ENCODE measurements around the gene GRB10.

The GRB10 gene

DNA sequence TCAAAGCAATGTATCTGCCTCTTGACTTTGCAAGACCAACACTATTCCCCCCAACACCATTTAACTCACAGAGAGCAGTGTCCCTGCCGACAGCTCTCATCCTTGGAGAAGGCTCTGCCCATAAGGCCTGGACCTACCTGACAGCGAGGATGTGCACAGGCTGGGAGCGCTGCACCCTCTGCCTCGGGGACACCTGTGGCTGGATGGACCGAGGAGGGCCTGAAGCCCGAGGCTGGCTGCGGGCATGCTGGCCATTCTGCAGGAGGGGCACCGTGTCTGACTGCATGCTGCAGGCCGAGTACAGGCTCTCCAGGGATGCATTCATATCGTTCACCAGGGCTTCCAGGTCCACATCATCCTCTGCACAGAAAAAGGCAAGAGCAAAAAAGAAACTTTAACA lies 108.4 kb downstream of the GRB10 start:
- no peak for ATAC-seq
- TF ChIP-seq OSR1 (CRISPR knock-in tag; IDR thresholded peaks at IDR 0.05) (no peak), ZFP3 (CRISPR knock-in tag; IDR thresholded peaks at IDR 0.05) (no peak), ESRRG (CRISPR knock-in tag; IDR thresholded peaks at IDR 0.05) (no peak), ARNTL (CRISPR knock-in tag; IDR thresholded peaks at IDR 0.05; ENCODE audit: borderline replicate concordance, low read depth) (no peak), GLIS3 (CRISPR knock-in tag; IDR thresholded peaks at IDR 0.05) (no peak), TCF4 (CRISPR knock-in tag; IDR thresholded peaks at IDR 0.05; ENCODE audit: borderline replicate concordance) (no peak), SNAI2 (CRISPR knock-in tag; IDR thresholded peaks at IDR 0.05) (no peak), ZNF70 (CRISPR knock-in tag; IDR thresholded peaks at IDR 0.05) (no peak), TOX (CRISPR knock-in tag; IDR thresholded peaks at IDR 0.05; ENCODE audit: borderline replicate concordance) (no peak), ZFP30 (CRISPR knock-in tag; IDR thresholded peaks at IDR 0.05) (no peak), ZC3H10 (CRISPR knock-in tag; IDR thresholded peaks at IDR 0.05) (no peak), ZNF8 (CRISPR knock-in tag; IDR thresholded peaks at IDR 0.05) (no peak), ZNF565 (CRISPR knock-in tag; conservative IDR thresholded peaks at IDR 0.05; ENCODE audit: low read depth) (no peak), RARB (CRISPR knock-in tag; IDR thresholded peaks at IDR 0.05) (no peak)
- TF ChIP-seq, protein P1, sequence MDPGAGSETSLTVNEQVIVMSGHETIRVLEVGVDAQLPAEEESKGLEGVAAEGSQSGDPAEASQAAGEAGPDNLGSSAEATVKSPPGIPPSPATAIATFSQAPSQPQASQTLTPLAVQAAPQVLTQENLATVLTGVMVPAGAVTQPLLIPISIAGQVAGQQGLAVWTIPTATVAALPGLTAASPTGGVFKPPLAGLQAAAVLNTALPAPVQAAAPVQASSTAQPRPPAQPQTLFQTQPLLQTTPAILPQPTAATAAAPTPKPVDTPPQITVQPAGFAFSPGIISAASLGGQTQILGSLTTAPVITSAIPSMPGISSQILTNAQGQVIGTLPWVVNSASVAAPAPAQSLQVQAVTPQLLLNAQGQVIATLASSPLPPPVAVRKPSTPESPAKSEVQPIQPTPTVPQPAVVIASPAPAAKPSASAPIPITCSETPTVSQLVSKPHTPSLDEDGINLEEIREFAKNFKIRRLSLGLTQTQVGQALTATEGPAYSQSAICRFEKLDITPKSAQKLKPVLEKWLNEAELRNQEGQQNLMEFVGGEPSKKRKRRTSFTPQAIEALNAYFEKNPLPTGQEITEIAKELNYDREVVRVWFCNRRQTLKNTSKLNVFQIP (CRISPR knock-in tag; IDR thresholded peaks at IDR 0.05; ENCODE audit: borderline replicate concordance, low read depth): no peak

DNA sequence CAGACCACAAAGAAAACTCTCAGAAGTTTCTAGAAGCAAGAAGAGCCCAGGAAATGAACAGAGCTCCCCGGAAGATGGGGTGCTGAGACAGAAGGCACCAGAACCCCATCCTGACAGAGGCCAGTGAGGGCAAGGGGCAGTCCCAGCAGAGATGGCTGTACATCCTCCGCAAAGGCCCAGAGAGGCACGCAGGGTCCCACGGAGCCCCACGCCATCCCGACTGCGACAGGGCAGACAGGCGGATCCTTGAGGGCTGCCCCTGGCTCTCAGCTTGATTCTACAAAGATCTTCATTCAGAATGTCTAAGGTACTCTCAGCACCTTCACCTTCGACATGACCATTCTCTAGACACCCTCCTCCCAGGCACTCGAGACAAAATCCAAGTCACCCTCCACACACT lies 109.6 kb downstream of the GRB10 start:
- TF ChIP-seq RARB (CRISPR knock-in tag; IDR thresholded peaks at IDR 0.05): no peak
- TF ChIP-seq, protein P2, sequence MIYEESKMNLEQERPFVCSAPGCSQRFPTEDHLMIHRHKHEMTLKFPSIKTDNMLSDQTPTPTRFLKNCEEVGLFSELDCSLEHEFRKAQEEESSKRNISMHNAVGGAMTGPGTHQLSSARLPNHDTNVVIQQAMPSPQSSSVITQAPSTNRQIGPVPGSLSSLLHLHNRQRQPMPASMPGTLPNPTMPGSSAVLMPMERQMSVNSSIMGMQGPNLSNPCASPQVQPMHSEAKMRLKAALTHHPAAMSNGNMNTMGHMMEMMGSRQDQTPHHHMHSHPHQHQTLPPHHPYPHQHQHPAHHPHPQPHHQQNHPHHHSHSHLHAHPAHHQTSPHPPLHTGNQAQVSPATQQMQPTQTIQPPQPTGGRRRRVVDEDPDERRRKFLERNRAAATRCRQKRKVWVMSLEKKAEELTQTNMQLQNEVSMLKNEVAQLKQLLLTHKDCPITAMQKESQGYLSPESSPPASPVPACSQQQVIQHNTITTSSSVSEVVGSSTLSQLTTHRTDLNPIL (CRISPR knock-in tag; IDR thresholded peaks at IDR 0.05; ENCODE audit: low read depth): no peak
- no peak for TF ChIP-seq TCF4 (CRISPR knock-in tag; IDR thresholded peaks at IDR 0.05; ENCODE audit: borderline replicate concordance)
- no peak for TF ChIP-seq ZC3H10 (CRISPR knock-in tag; IDR thresholded peaks at IDR 0.05)
- no peak for TF ChIP-seq ESRRG (CRISPR knock-in tag; IDR thresholded peaks at IDR 0.05)
- TF ChIP-seq ZNF565 (CRISPR knock-in tag; conservative IDR thresholded peaks at IDR 0.05; ENCODE audit: low read depth): no peak
- TF ChIP-seq, protein P1 (CRISPR knock-in tag; IDR thresholded peaks at IDR 0.05; ENCODE audit: borderline replicate concordance, low read depth): no peak
- ATAC-seq: no peak

DNA sequence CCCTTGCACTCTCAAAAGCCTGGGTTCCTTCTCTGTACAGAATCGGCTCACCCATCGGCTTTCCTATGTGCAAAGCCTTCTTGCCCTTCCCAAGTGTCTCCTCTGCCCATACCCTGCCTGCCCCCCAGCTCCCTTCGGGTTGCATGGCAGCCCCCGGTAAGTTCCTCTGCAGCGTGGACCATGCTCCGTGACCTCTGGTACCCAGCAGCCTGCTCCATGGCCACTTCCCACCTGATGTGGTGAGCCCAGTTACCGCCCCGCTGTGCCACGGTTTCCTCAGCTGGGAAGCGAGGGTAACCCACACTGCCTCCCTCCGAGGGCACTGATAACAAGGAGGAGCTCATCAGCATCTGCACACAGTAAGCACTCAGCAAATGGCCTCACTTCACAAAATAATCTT lies 110.7 kb downstream of the GRB10 start:
- no peak for ATAC-seq
- TF ChIP-seq, protein P2 (CRISPR knock-in tag; IDR thresholded peaks at IDR 0.05; ENCODE audit: low read depth): no peak
- no peak for TF ChIP-seq ISL1 (CRISPR knock-in tag; IDR thresholded peaks at IDR 0.05)
- no peak for TF ChIP-seq PPARA (CRISPR knock-in tag; IDR thresholded peaks at IDR 0.05; ENCODE audit: borderline replicate concordance)
- no peak for TF ChIP-seq GLIS3 (CRISPR knock-in tag; IDR thresholded peaks at IDR 0.05)
- TF ChIP-seq, protein P3, sequence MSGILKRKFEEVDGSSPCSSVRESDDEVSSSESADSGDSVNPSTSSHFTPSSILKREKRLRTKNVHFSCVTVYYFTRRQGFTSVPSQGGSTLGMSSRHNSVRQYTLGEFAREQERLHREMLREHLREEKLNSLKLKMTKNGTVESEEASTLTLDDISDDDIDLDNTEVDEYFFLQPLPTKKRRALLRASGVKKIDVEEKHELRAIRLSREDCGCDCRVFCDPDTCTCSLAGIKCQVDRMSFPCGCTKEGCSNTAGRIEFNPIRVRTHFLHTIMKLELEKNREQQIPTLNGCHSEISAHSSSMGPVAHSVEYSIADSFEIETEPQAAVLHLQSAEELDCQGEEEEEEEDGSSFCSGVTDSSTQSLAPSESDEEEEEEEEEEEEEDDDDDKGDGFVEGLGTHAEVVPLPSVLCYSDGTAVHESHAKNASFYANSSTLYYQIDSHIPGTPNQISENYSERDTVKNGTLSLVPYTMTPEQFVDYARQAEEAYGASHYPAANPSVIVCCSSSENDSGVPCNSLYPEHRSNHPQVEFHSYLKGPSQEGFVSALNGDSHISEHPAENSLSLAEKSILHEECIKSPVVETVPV (CRISPR knock-in tag; IDR thresholded peaks at IDR 0.05): no peak
- no peak for TF ChIP-seq SNAI2 (CRISPR knock-in tag; IDR thresholded peaks at IDR 0.05)
- no peak for TF ChIP-seq TCF4 (CRISPR knock-in tag; IDR thresholded peaks at IDR 0.05; ENCODE audit: borderline replicate concordance)
- no peak for TF ChIP-seq TOX (CRISPR knock-in tag; IDR thresholded peaks at IDR 0.05; ENCODE audit: borderline replicate concordance)
- TF ChIP-seq ZFP3 (CRISPR knock-in tag; IDR thresholded peaks at IDR 0.05): no peak
- TF ChIP-seq ZNF8 (CRISPR knock-in tag; IDR thresholded peaks at IDR 0.05): no peak
- TF ChIP-seq ARNTL (CRISPR knock-in tag; IDR thresholded peaks at IDR 0.05; ENCODE audit: borderline replicate concordance, low read depth): no peak
- no peak for TF ChIP-seq ZFP30 (CRISPR knock-in tag; IDR thresholded peaks at IDR 0.05)
- TF ChIP-seq, protein P4, sequence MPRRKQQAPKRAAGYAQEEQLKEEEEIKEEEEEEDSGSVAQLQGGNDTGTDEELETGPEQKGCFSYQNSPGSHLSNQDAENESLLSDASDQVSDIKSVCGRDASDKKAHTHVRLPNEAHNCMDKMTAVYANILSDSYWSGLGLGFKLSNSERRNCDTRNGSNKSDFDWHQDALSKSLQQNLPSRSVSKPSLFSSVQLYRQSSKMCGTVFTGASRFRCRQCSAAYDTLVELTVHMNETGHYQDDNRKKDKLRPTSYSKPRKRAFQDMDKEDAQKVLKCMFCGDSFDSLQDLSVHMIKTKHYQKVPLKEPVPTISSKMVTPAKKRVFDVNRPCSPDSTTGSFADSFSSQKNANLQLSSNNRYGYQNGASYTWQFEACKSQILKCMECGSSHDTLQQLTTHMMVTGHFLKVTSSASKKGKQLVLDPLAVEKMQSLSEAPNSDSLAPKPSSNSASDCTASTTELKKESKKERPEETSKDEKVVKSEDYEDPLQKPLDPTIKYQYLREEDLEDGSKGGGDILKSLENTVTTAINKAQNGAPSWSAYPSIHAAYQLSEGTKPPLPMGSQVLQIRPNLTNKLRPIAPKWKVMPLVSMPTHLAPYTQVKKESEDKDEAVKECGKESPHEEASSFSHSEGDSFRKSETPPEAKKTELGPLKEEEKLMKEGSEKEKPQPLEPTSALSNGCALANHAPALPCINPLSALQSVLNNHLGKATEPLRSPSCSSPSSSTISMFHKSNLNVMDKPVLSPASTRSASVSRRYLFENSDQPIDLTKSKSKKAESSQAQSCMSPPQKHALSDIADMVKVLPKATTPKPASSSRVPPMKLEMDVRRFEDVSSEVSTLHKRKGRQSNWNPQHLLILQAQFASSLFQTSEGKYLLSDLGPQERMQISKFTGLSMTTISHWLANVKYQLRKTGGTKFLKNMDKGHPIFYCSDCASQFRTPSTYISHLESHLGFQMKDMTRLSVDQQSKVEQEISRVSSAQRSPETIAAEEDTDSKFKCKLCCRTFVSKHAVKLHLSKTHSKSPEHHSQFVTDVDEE (CRISPR knock-in tag; IDR thresholded peaks at IDR 0.05): no peak
- TF ChIP-seq BACH2 (CRISPR knock-in tag; IDR thresholded peaks at IDR 0.05; ENCODE audit: borderline replicate concordance): no peak
- TF ChIP-seq ZNF70 (CRISPR knock-in tag; IDR thresholded peaks at IDR 0.05): no peak
- TF ChIP-seq, protein P1 (CRISPR knock-in tag; IDR thresholded peaks at IDR 0.05; ENCODE audit: borderline replicate concordance, low read depth): no peak
- TF ChIP-seq ESRRG (CRISPR knock-in tag; IDR thresholded peaks at IDR 0.05): no peak
